MV-4-11 (cell line): ENCODE measurements around the gene AP1M2.
"Not testable (repeated sequence)": the region's sequence is repeated elsewhere in the genome, so short reads cannot be mapped to it uniquely, and the experiment has no call there.

Experiments
- DNase-seq: peaks from one replicate; lab custom pipeline; 2025; lab: John Stamatoyannopoulos, UW

Gene AP1M2

GRCh38 chr19:10538204-10538983 is 48.7 kb downstream of the AP1M2 start:
- peak; percentile 89 for DNase-seq

DNA sequence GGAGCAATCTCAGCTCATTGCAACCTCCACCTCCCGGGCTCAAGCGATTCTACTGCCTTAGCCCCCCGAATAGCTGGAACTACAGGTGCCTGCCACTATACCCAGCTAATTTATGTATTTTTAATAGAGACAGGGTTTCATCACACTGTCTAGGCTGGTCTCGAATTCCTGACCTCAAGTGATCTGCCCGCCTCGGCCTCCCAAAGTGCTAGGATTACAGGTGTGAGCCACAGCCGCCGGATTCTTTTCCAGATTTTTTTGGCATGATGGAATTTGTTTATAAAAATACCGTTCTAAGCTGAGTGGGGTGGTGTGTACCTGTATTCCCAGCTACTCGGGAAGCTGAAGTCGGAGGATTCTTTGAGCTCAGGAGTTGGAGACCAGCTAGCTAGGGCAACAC is 49.4 kb downstream of the AP1M2 start:
- DNase-seq = no peak

- no peak for DNase-seq
These were observed 51.5 kb downstream of the AP1M2 start for GRCh38 chr19:10535613-10536012.

GRCh38 chr19:10533646-10534386 is 53.3 kb downstream of the AP1M2 start:
- peak; percentile 46 for DNase-seq

GRCh38 chr19:10532457-10532856 is 54.7 kb downstream of the AP1M2 start:
- DNase-seq = no peak

DNA sequence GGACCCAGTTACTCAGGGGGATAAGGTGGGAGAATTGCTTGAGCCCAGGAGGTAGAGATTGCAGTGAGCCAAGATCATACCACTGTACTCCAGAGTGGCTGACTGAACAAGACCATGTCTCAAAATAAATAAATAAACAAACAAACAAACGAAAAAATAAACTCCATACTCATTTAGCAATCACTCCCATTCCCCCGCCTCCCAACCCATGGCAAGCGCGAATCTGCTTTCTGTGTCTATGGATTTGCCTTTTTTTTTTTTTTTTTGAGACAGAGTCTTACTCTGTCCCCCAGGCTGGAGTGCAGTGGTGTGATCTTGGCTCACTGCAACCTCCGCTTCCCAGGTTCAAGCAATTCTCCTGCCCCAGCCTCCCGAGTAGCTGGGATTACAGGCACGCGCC is 60.2 kb downstream of the AP1M2 start:
- not testable (repeated sequence) for DNase-seq

- no peak for DNase-seq
These were observed 61.5 kb downstream of the AP1M2 start for GRCh38 chr19:10525636-10526035.

GRCh38 chr19:10523135-10523636 is 63.9 kb downstream of the AP1M2 start:
- peak; percentile 18 for DNase-seq
